SU-DHL-6 (cell line): ENCODE data around the gene LRP1B.

Source experiments
- CTCF ChIP-seq: fragments of 200-600 bp; sonication (generic); IDR thresholded peaks from one replicate; pipeline ENCODE4 v1.5.1; 2017; ENCODE audit warnings: antibody characterized with exemption, mild to moderate bottlenecking, low read length, moderate library complexity; ENCODE audit not compliant: insufficient read depth, poor library complexity, severe bottlenecking
- EZH2phosphoT487 ChIP-seq: fragments of 200-600 bp; sonication (generic), shearing (Covaris generic); conservative IDR thresholded peaks from 2 replicates; pipeline ENCODE4 v1.6.1; 2018; ENCODE audit warnings: mild to moderate bottlenecking, antibody characterized with exemption, low read length, moderate library complexity, mixed read lengths

GRCh38 chr2:141810148-141810547 lies 320.7 kb downstream of the LRP1B start:
- no peak for TF ChIP-seq CTCF
- TF ChIP-seq EZH2phosphoT487, result no peak
